IPS-NIHi11 (cell line): ENCODE results near the gene RAD51B.

Source experiments
- DNase-seq: peaks from one replicate; pipeline ENCODE4 v3.0.0; 2012; ENCODE audit warnings: mixed read lengths, low spot score

RAD51B gene

GRCh38 chr14:68466491-68466977 is 647.0 kb downstream of the RAD51B start:
- DNase-seq, result no peak

GRCh38 chr14:68467425-68467824 is 647.8 kb downstream of the RAD51B start:
- no peak for DNase-seq

- no peak for DNase-seq
These were observed 649.0 kb downstream of the RAD51B start for GRCh38 chr14:68468437-68469207.

GRCh38 chr14:68469208-68469713 is 649.7 kb downstream of the RAD51B start:
- DNase-seq, result no peak

- DNase-seq, result no peak
These were observed 650.8 kb downstream of the RAD51B start for GRCh38 chr14:68470361-68470760.

- DNase-seq, result peak; percentile 73
These were observed 651.7 kb downstream of the RAD51B start for GRCh38 chr14:68471029-68471963.

GRCh38 chr14:68471964-68472508 is 652.5 kb downstream of the RAD51B start:
- no peak for DNase-seq

- no peak for DNase-seq
These were observed 653.5 kb downstream of the RAD51B start for GRCh38 chr14:68473069-68473468.

- no peak for DNase-seq
These were observed 654.2 kb downstream of the RAD51B start for GRCh38 chr14:68473794-68474193.

- DNase-seq, result no peak
These were observed 655.2 kb downstream of the RAD51B start for GRCh38 chr14:68474741-68475140.

- DNase-seq, result no peak
These were observed 656.2 kb downstream of the RAD51B start for GRCh38 chr14:68475802-68476201.

- no peak for DNase-seq
These were observed 656.9 kb downstream of the RAD51B start for GRCh38 chr14:68476212-68477109.

- DNase-seq, result no peak
These were observed 657.5 kb downstream of the RAD51B start for GRCh38 chr14:68477110-68477455.

GRCh38 chr14:68477461-68478085 is 658.0 kb downstream of the RAD51B start:
- no peak for DNase-seq

- no peak for DNase-seq
These were observed 659.7 kb downstream of the RAD51B start for GRCh38 chr14:68479247-68479646.

- no peak for DNase-seq
These were observed 662.4 kb downstream of the RAD51B start for GRCh38 chr14:68482018-68482417.

- no peak for DNase-seq
These were observed 663.3 kb downstream of the RAD51B start for GRCh38 chr14:68482772-68483395.

- no peak for DNase-seq
These were observed 666.6 kb downstream of the RAD51B start for GRCh38 chr14:68486033-68486732.

- DNase-seq, result no peak
These were observed 667.2 kb downstream of the RAD51B start for GRCh38 chr14:68486809-68487208.
